Measurements from ENCODE around the gene CSF1R.

DNA sequence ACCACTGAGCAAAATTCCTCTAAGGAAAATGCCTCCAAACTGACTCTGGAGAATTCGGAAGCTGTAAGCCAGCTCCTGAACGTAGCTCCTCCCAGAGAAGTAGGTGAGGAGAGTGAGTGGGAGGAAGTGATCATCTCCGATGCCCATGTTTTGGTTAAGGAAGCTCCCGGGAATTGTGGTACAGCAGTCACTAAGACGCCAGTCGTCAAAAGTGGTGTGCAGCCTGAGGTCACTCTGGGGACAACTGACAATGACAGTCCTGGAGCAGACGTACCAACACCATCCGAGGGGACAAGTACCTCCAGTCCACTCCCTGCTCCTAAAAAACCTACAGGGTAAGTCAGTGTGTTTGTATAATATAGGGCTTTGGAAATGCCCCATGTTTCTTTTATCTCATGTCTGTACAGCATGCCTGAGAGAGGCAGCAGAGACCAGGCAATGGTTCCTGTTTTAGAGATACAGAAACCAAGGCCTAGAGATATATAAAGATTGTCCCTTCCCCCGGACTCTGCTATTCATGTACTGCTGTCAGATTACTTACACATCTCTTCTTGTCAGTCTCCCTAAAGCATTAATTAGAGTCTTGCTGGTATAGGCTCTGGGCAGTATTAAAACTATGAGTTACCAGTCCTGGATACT lies 61.9 kb downstream of the CSF1R start:
- TF ChIP-seq, protein P1, sequence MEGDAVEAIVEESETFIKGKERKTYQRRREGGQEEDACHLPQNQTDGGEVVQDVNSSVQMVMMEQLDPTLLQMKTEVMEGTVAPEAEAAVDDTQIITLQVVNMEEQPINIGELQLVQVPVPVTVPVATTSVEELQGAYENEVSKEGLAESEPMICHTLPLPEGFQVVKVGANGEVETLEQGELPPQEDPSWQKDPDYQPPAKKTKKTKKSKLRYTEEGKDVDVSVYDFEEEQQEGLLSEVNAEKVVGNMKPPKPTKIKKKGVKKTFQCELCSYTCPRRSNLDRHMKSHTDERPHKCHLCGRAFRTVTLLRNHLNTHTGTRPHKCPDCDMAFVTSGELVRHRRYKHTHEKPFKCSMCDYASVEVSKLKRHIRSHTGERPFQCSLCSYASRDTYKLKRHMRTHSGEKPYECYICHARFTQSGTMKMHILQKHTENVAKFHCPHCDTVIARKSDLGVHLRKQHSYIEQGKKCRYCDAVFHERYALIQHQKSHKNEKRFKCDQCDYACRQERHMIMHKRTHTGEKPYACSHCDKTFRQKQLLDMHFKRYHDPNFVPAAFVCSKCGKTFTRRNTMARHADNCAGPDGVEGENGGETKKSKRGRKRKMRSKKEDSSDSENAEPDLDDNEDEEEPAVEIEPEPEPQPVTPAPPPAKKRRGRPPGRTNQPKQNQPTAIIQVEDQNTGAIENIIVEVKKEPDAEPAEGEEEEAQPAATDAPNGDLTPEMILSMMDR (optimal IDR thresholded peaks at IDR 0.05 in 1 of 3, IDR thresholded peaks at IDR 0.05 in 1 of 3, conservative IDR thresholded peaks at IDR 0.05 in 1 of 3; ENCODE audit: extremely low read depth in 1 of 3, insufficient read depth in 2 of 3, low read length in 3 of 3): no peak
- no peak for TF ChIP-seq EZH2 (IDR thresholded peaks at IDR 0.05; ENCODE audit: low read length)
